CD4-positive, alpha-beta T cell treated with Interleukin-1 beta for 1 hour (primary cell): ENCODE data around the gene PRXL2A.
"Not testable (repeated sequence)": the region's sequence is repeated elsewhere in the genome, so short reads cannot be mapped to it uniquely, and the experiment has no call there.

Experiments
- DNase-seq, 2 donors: peaks; one replicate each; pipeline ENCODE4 v3.0.0-alpha.2; 2020 to 2022

Gene PRXL2A

GRCh38 chr10:80462299-80462980, 54.1 kb downstream of the PRXL2A start:
- DNase-seq: no peak

- DNase-seq: no peak
Observed at GRCh38 chr10:80462981-80463741, 54.8 kb downstream of the PRXL2A start.

- no peak for DNase-seq
Observed at GRCh38 chr10:80463868-80464267, 55.5 kb downstream of the PRXL2A start.

GRCh38 chr10:80464557-80465450, 56.5 kb downstream of the PRXL2A start:
- DNase-seq: no peak

- no peak for DNase-seq
Observed at GRCh38 chr10:80465451-80465835, 57.1 kb downstream of the PRXL2A start.

- peak; percentile 59 to 61 for DNase-seq
Observed at GRCh38 chr10:80465839-80466590, 57.7 kb downstream of the PRXL2A start.

GRCh38 chr10:80466724-80467326, 58.5 kb downstream of the PRXL2A start:
- DNase-seq: no peak

- DNase-seq: peak; percentile 59 to 63
Observed at GRCh38 chr10:80468002-80468401, 59.7 kb downstream of the PRXL2A start.

- no peak for DNase-seq
Observed at GRCh38 chr10:80468806-80469421, 60.6 kb downstream of the PRXL2A start.

GRCh38 chr10:80470266-80470665, 61.9 kb downstream of the PRXL2A start:
- DNase-seq: no peak

- DNase-seq: no peak
Observed at GRCh38 chr10:80471001-80471400, 62.6 kb downstream of the PRXL2A start.

GRCh38 chr10:80471715-80472233, 63.4 kb downstream of the PRXL2A start:
- DNase-seq: no peak

GRCh38 chr10:80472234-80473095, 64.1 kb downstream of the PRXL2A start:
- peak in 1 of 2 donors; percentile 43 for DNase-seq

GRCh38 chr10:80473096-80473657, 64.8 kb downstream of the PRXL2A start:
- no peak for DNase-seq

- DNase-seq: no peak
Observed at GRCh38 chr10:80473692-80474596, 65.6 kb downstream of the PRXL2A start.

- no peak for DNase-seq
Observed at GRCh38 chr10:80474597-80474910, 66.2 kb downstream of the PRXL2A start.

GRCh38 chr10:80474941-80475340, 66.6 kb downstream of the PRXL2A start:
- DNase-seq: no peak

GRCh38 chr10:80475641-80476040, 67.3 kb downstream of the PRXL2A start:
- not testable (repeated sequence) for DNase-seq

GRCh38 chr10:80476685-80477084, 68.3 kb downstream of the PRXL2A start:
- no peak for DNase-seq
